Peyer's patch (tissue), 4 donors: ENCODE data around the gene LRRC38.

Experiments
- CTCF ChIP-seq, 6 experiments: fragments of 450-650 bp in 4 of 6; fragments of 200-600 bp in 2 of 6; sonication (generic) in 1 of 6; IDR thresholded peaks; one replicate each; pipeline ENCODE4 v1.5.1; 2017 to 2019; ENCODE audit warnings: antibody characterized with exemption in 6 of 6, mild to moderate bottlenecking in 3 of 6, moderate library complexity in 1 of 6
- POLR2A ChIP-seq, 2 donors: fragments of 450-650 bp; IDR thresholded peaks; one replicate each; pipeline ENCODE4 v1.5.1; 2017; ENCODE audit warnings: antibody characterized with exemption in 2 of 2, mild to moderate bottlenecking in 2 of 2, moderate library complexity in 2 of 2

GRCh38 chr1:13487143-13487868, 26.5 kb downstream of the LRRC38 start:
- no peak for TF ChIP-seq CTCF (IDR thresholded peaks at IDR 0.05)
- TF ChIP-seq POLR2A (IDR thresholded peaks at IDR 0.05) = no peak
